H1 (cell line): ENCODE measurements around the gene DNER. TPM values are rescaled to one million over a fixed set of nuclear protein-coding genes. Genes with fewer than 3 reads are reported as not detected.

Experiments used
- CTCF ChIA-PET: fragments of 300-600 bp; sonication (Branson Sonifier 250); formaldehyde crosslinking; loops from one replicate; lab custom pipeline; 2021; ENCODE audit not compliant: partially characterized antibody; lab: Charles Lee
- POLR2A ChIA-PET: fragments of 300-600 bp; sonication (Branson Sonifier 250); formaldehyde crosslinking; loops from one replicate; lab custom pipeline; 2021; ENCODE audit warnings: inconsistent platforms; ENCODE audit not compliant: partially characterized antibody; lab: Charles Lee
- DNase-seq, 2 experiments: peaks; one replicate each; pipeline versions ENCODE4 v3.0.0 to v3.0.0-alpha.2; 2010 to 2022; ENCODE audit warnings: low spot score in 2 of 2, low read depth in 1 of 2, mixed read lengths in 1 of 2
- FAIRE-seq: peaks from 2 replicates; lab custom pipeline; 2011; peaks lifted over from hg19 to GRCh38; lab: Jason Lieb, UNC
- H2AFZ ChIP-seq: 2 replicates; pipeline ENCODE4 v1.8.1; 2012; ENCODE audit warnings: low read length, inconsistent platforms
- H2AK5ac ChIP-seq: 2 replicates; pipeline ENCODE4 v1.6.1; 2013; ENCODE audit warnings: low read depth, low read length
- H2BK120ac ChIP-seq: replicated peaks from 2 replicates; pipeline ENCODE3; 2013; ENCODE audit warnings: low read depth, low read length, inconsistent platforms
- H2BK12ac ChIP-seq: 2 replicates; pipeline ENCODE4 v1.6.1; 2013; ENCODE audit warnings: low read depth, low read length
- H2BK15ac ChIP-seq: 2 replicates; pipeline ENCODE4 v1.6.1; 2013; ENCODE audit warnings: low read length
- H2BK20ac ChIP-seq: 2 replicates; pipeline ENCODE4 v1.6.1; 2013; ENCODE audit warnings: low read length
- H2BK5ac ChIP-seq: 2 replicates; pipeline ENCODE4 v1.6.1; 2013; ENCODE audit warnings: low read depth, low read length
- H3K14ac ChIP-seq: 2 replicates; pipeline ENCODE4 v1.6.1; 2013; ENCODE audit warnings: inconsistent platforms; ENCODE audit not compliant: insufficient read length
- H3K18ac ChIP-seq: 2 replicates; pipeline ENCODE4 v1.6.1; 2013; ENCODE audit warnings: low read length; ENCODE audit errors: extremely low read depth
- H3K23ac ChIP-seq: 2 replicates; pipeline ENCODE4 v1.6.1; 2013; ENCODE audit warnings: inconsistent platforms; ENCODE audit not compliant: insufficient read length
- H3K23me2 ChIP-seq: 2 replicates; pipeline ENCODE4 v1.6.1; 2013; ENCODE audit warnings: low read depth, low read length
- H3K27ac ChIP-seq: 2 replicates; pipeline ENCODE4 v1.6.1; 2011; ENCODE audit warnings: low read depth, low read length, inconsistent platforms
- H3K27me3 ChIP-seq, 4 experiments: replicated peaks in 1 of 4; 1 replicate in 1 of 4; 2 replicates in 3 of 4; pipeline versions ENCODE4 v1.6.1 to v1.8.1; 2011 to 2013; ENCODE audit warnings: low read length in 3 of 4, mild to moderate bottlenecking in 3 of 4, inconsistent platforms in 2 of 4, mixed read lengths in 2 of 4, moderate library complexity in 1 of 4; ENCODE audit not compliant: control insufficient read depth in 3 of 4, insufficient read depth in 3 of 4; ENCODE audit errors: extremely low read depth in 1 of 4
- H3K36me3 ChIP-seq, 4 experiments: 2 replicates each; pipeline versions ENCODE4 v1.6.1 to v1.8.1; 2011 to 2013; ENCODE audit warnings: mild to moderate bottlenecking in 4 of 4, low read length in 3 of 4, moderate library complexity in 2 of 4, control low read depth in 1 of 4, inconsistent platforms in 1 of 4; ENCODE audit not compliant: insufficient read depth in 4 of 4, control insufficient read depth in 2 of 4
- H3K4ac ChIP-seq: replicated peaks from 2 replicates; pipeline ENCODE3; 2013; ENCODE audit warnings: low read length, low read depth, mixed read lengths, inconsistent platforms; ENCODE audit not compliant: insufficient read length
- H3K4me1 ChIP-seq, 4 experiments: replicated peaks in 1 of 4; 1 replicate in 1 of 4; 2 replicates in 3 of 4; pipeline versions ENCODE4 v1.6.1 to v1.8.1; 2011 to 2013; ENCODE audit warnings: low read length in 3 of 4, inconsistent platforms in 2 of 4, mixed read lengths in 1 of 4; ENCODE audit not compliant: insufficient read depth in 4 of 4, control insufficient read depth in 3 of 4
- H3K4me2 ChIP-seq, 2 experiments: 2 replicates each; pipeline versions ENCODE4 v1.6.1 to v1.8.1; 2011 to 2013; ENCODE audit warnings: low read depth in 2 of 2, low read length in 2 of 2, control low read depth in 1 of 2, inconsistent platforms in 1 of 2, mild to moderate bottlenecking in 1 of 2; ENCODE audit not compliant: insufficient read depth in 1 of 2
- H3K4me3 ChIP-seq, 4 experiments: fragments of 200-600, 300-600 bp in 1 of 4; sonication (generic), shearing (Covaris generic), sonication (Bioruptor Twin) in 1 of 4; 2 replicates each; pipeline versions ENCODE4 v1.5.1 to v1.8.1; 2011 to 2016; ENCODE audit warnings: low read length in 4 of 4, low read depth in 3 of 4, control low read depth in 2 of 4, inconsistent platforms in 2 of 4, mild to moderate bottlenecking in 2 of 4, mixed read lengths in 1 of 4, moderate library complexity in 1 of 4; ENCODE audit not compliant: insufficient read depth in 2 of 4; ENCODE audit errors: extremely low read depth in 1 of 4
- H3K56ac ChIP-seq: replicated peaks from 2 replicates; pipeline ENCODE3; 2013; ENCODE audit warnings: low read depth, mild to moderate bottlenecking, mixed read lengths, low read length, inconsistent platforms; ENCODE audit not compliant: insufficient read length
- H3K79me1 ChIP-seq: 2 replicates; pipeline ENCODE4 v1.6.1; 2013; ENCODE audit warnings: low read depth, low read length, control low read depth
- H3K79me2 ChIP-seq, 2 experiments: 2 replicates each; pipeline versions ENCODE4 v1.6.1 to v1.8.1; 2012 to 2013; ENCODE audit warnings: low read length in 2 of 2, mild to moderate bottlenecking in 2 of 2, inconsistent platforms in 1 of 2; ENCODE audit not compliant: insufficient read depth in 2 of 2, control insufficient read depth in 1 of 2
- H3K9ac ChIP-seq, 4 experiments: replicated peaks in 1 of 4; 1 replicate in 1 of 4; 2 replicates in 3 of 4; pipeline versions ENCODE4 v1.6.1 to v1.8.1; 2011 to 2013; ENCODE audit warnings: low read depth in 3 of 4, low read length in 3 of 4, control low read depth in 2 of 4, mild to moderate bottlenecking in 2 of 4, moderate library complexity in 2 of 4, inconsistent platforms in 1 of 4; ENCODE audit errors: extremely low read depth in 1 of 4
- H3K9me3 ChIP-seq, 2 experiments: 2 replicates each; pipeline versions ENCODE4 v1.6.1 to v1.8.1; 2012 to 2013; ENCODE audit warnings: mild to moderate bottlenecking in 2 of 2, moderate library complexity in 2 of 2, control low read depth in 1 of 2, inconsistent platforms in 1 of 2, low read depth in 1 of 2, low read length in 1 of 2, mixed read lengths in 1 of 2; ENCODE audit not compliant: insufficient read depth in 2 of 2
- H4K20me1 ChIP-seq, 2 experiments: replicated peaks in 1 of 2; 2 replicates each; pipeline versions ENCODE3 to v1.8.1; 2011 to 2013; ENCODE audit warnings: inconsistent platforms in 2 of 2, low read length in 2 of 2, mild to moderate bottlenecking in 1 of 2; ENCODE audit not compliant: insufficient read depth in 2 of 2, control insufficient read depth in 1 of 2
- H4K5ac ChIP-seq: 2 replicates; pipeline ENCODE4 v1.6.1; 2013; ENCODE audit warnings: low read length, low read depth, mixed read lengths, inconsistent platforms; ENCODE audit not compliant: insufficient read length
- H4K8ac ChIP-seq: 2 replicates; pipeline ENCODE4 v1.8.0; 2013; ENCODE audit warnings: mild to moderate bottlenecking, moderate library complexity, low read length, inconsistent platforms; ENCODE audit not compliant: insufficient read depth; ENCODE audit errors: extremely low read depth
- H4K91ac ChIP-seq: replicated peaks from 2 replicates; pipeline ENCODE3; 2013; ENCODE audit warnings: low read length, mixed read lengths, inconsistent platforms; ENCODE audit not compliant: insufficient read length
- BACH1 ChIP-seq: IDR thresholded peaks from 2 replicates; pipeline ENCODE4 v1.6.1; 2012; ENCODE audit warnings: low read length, improper control_type of control experiment
- BRCA1 ChIP-seq: IDR thresholded peaks from 2 replicates; pipeline ENCODE4 v1.6.1; 2012; ENCODE audit warnings: low read depth, low read length, improper control_type of control experiment
- CEBPB ChIP-seq: IDR thresholded peaks from 2 replicates; pipeline ENCODE4 v1.6.1; 2012; ENCODE audit warnings: low read depth, low read length
- CREB1 ChIP-seq: IDR thresholded peaks from 2 replicates; pipeline ENCODE4 v1.6.1; 2012; ENCODE audit warnings: inconsistent platforms
- FOSL1 ChIP-seq: IDR thresholded peaks from 2 replicates; pipeline ENCODE4 v1.6.1; 2011; ENCODE audit warnings: mild to moderate bottlenecking, low read depth, low read length, moderate library complexity; ENCODE audit not compliant: insufficient read depth
- GTF2F1 ChIP-seq: IDR thresholded peaks from 2 replicates; pipeline ENCODE4 v1.6.1; 2012; ENCODE audit warnings: low read depth, low read length, improper control_type of control experiment, borderline replicate concordance
- JUND ChIP-seq: IDR thresholded peaks from 2 replicates; pipeline ENCODE4 v1.6.1; 2011; ENCODE audit warnings: mild to moderate bottlenecking, improper control_type of control experiment, low read length
- KDM5A ChIP-seq: fragments of 200-600 bp; IDR thresholded peaks from 2 replicates; pipeline ENCODE4 v1.7.1; 2012; ENCODE audit warnings: mild to moderate bottlenecking, low read length, inconsistent platforms, mixed read lengths
- RBBP5 ChIP-seq: IDR thresholded peaks from 2 replicates; pipeline ENCODE4 v1.7.1; 2012; ENCODE audit warnings: low read depth, mild to moderate bottlenecking, inconsistent platforms, low read length, moderate library complexity, borderline replicate concordance
- RXRA ChIP-seq: IDR thresholded peaks from 2 replicates; pipeline ENCODE4 v1.6.1; 2011; ENCODE audit warnings: low read depth, mild to moderate bottlenecking, low read length, moderate library complexity; ENCODE audit not compliant: insufficient read depth
- SAP30 ChIP-seq: fragments of 300-600 bp; sonication (generic); IDR thresholded peaks from 2 replicates; pipeline ENCODE4 v1.7.1; 2012; ENCODE audit warnings: low read length, moderate library complexity, mild to moderate bottlenecking, inconsistent platforms; ENCODE audit not compliant: insufficient read depth, insufficient replicate concordance
- SIX5 ChIP-seq: IDR thresholded peaks from 2 replicates; pipeline ENCODE4 v1.6.1; 2011; ENCODE audit warnings: mild to moderate bottlenecking, low read depth, low read length
- SRF ChIP-seq: IDR thresholded peaks from 2 replicates; pipeline ENCODE4 v1.6.1; 2011; ENCODE audit warnings: mild to moderate bottlenecking, low read depth, low read length, moderate library complexity
- TCF12 ChIP-seq: IDR thresholded peaks from 2 replicates; pipeline ENCODE4 v1.6.1; 2011; ENCODE audit warnings: low read depth, mild to moderate bottlenecking, low read length
- YY1 ChIP-seq: IDR thresholded peaks from 2 replicates; pipeline ENCODE4 v1.6.1; 2011; ENCODE audit warnings: low read depth, mild to moderate bottlenecking, low read length
- WGBS, 2 experiments: shearing (Covaris generic) in 1 of 2; methylation state at CpG; one replicate each; pipeline versions ENCODE4 v1.1.6 to v1.1.7; 2013 to 2015; ENCODE audit warnings: low lambda C conversion rate in 2 of 2, mixed read lengths in 2 of 2, inconsistent platforms in 1 of 2, low coverage in 1 of 2, missing lambda C conversion rate in 1 of 2; ENCODE audit not compliant: insufficient replicate concordance in 2 of 2, insufficient coverage in 1 of 2, insufficient read length in 1 of 2; ENCODE audit errors: extremely low coverage in 1 of 2, missing lambda C conversion rate in 1 of 2; 5-methylcytosine and 5-hydroxymethylcytosine counted together
- polyA plus RNA-seq, 7 experiments: library from polyadenylated mRNA; depleted of rRNA in 3 of 7; stranded (reverse) in 5 of 7; unstranded in 2 of 7; fragments of >200 nt in 5 of 7; fragments of 200-250 nt in 2 of 7; gene quantifications; 1 replicate in 5 of 7; 2 replicates in 1 of 7; 4 replicates in 1 of 7; pipeline versions ENCODE4 v1.2.1 to v1.2.3, GENCODE V29; 2011 to 2013; ENCODE audit warnings: missing spikeins in 2 of 7, mixed read lengths in 2 of 7
- total RNA-seq: library from RNA; stranded (reverse); fragmentation: NEBNext Ultra II Directional; extraction: Animal tissue kit (Norgen Biotek cat#: 25700); gene quantifications from 2 replicates; pipeline ENCODE4 v1.2.1, GENCODE V29; 2021

DNER gene
- total and polyA plus RNA-seq, 2 of the 8 experiments (the other 6 are each of a cell fraction or from before 2014, with no cell fraction given) = 6.8 to 16.3 TPM

DNA sequence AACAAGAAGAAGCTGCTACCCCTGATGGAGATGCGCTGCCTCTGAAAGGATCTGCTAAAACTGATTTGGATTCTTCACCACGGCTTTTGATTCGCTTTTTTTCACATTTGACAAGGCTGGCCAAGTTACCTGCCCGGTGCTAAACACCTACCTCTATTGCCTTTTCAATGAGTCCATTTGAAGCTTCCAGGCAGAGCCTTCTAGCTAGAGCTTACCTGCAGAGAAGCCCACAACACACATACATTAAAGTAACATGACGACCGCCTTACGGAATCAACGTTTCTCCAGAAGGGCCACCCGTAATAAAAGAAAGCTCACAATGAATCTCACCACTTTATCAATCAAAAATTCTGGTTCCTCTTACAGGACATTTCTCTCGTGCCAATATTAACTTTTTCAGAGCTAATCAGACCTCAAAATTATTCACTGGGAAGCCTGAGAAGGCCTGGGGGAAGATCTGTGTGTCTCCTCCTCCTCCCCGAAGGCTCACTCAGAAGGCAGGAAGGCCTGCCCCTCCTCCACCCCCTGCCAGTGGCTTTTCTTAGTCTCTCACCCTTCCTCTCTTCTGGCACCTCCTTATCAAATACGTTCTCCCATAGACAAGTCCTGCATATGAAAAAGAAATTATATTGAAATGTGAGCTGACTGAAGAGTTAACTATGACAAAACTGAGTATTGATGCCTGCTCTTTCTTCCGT is 171.0 kb downstream of the DNER start:
- Histone ChIP-seq H3K4me3 (no peak overlapping the region), H3K9me3 (no peaks in the 10 kb centered on the region), H2BK12ac (no peak overlapping the region), H4K8ac (no peak overlapping the region), H3K4me1 (no peaks in the 10 kb centered on the region; a peak in 1 of 7 replicates), H3K27me3 (no peaks in the 10 kb centered on the region), H3K18ac (no peak overlapping the region), H2BK120ac (no peak overlapping the region), H3K79me2 (no peaks in the 10 kb centered on the region), H3K23me2 (no peaks in the 10 kb centered on the region), H3K23ac (no peak overlapping the region), H2AFZ (no peak overlapping the region), H3K27ac (no peak overlapping the region), H3K14ac (no peak overlapping the region), H3K4me2 (no peak overlapping the region), H2BK15ac (no peak overlapping the region), H2BK5ac (no peak overlapping the region), H4K91ac (no peak overlapping the region), H3K56ac (no peak overlapping the region), H3K9ac (no peak overlapping the region), H3K36me3 (no peaks in the 10 kb centered on the region), H3K4ac (no peak overlapping the region), H4K5ac (no peak overlapping the region), H3K79me1 (no peaks in the 10 kb centered on the region), H2AK5ac (no peak overlapping the region), H2BK20ac (no peak overlapping the region), H4K20me1 (no peaks in the 10 kb centered on the region)
- DNase-seq (no peak), FAIRE-seq (no peak)
- WGBS, 2 experiments = 86% methylated on average over 13 of the region's 13 CpGs; no CpG with 5 or more reads in 1 of the 2 experiments
- CTCF ChIA-PET = interaction anchor here (0.9 to 2.5 kb wide), 3 partner anchors 44 to 200 kb away, joined by 3 to 6 read pairs (median 4); no protein-coding TSS in a partner anchor
- POLR2A ChIA-PET = no interaction called here
- TF ChIP-seq SAP30 (no peak), SIX5 (no peak), YY1 (no peak), BACH1 (no peak), RXRA (no peak), KDM5A (no peak), CREB1 (no peak), GTF2F1 (no peak), BRCA1 (no peak), FOSL1 (no peak), TCF12 (no peak), JUND (no peak), SRF (no peak), RBBP5 (no peak), CEBPB (no peak)
